G401 (cell line): Measurements from ENCODE around the gene CAP2. TPM values are rescaled to one million over a fixed set of nuclear protein-coding genes. Genes with fewer than 3 reads are reported as not detected.

Source experiments
- DNase-seq: peaks from one replicate; pipeline ENCODE4 v3.0.0-alpha.2; 2015; ENCODE audit warnings: low spot score
- in situ Hi-C: cut with HindIII; loops from 2 replicates; pipeline ENCODE4 v1.10.0; 2016; ENCODE audit warnings: low sequenced_read_pairs, mixed read lengths
- total RNA-seq: library from RNA; depleted of rRNA; stranded (reverse); fragments of >200 nt; shearing (Covaris generic); gene quantifications from 2 replicates; pipeline ENCODE4 v1.2.3, GENCODE V29; 2014; rRNA removed

The CAP2 gene, protein sequence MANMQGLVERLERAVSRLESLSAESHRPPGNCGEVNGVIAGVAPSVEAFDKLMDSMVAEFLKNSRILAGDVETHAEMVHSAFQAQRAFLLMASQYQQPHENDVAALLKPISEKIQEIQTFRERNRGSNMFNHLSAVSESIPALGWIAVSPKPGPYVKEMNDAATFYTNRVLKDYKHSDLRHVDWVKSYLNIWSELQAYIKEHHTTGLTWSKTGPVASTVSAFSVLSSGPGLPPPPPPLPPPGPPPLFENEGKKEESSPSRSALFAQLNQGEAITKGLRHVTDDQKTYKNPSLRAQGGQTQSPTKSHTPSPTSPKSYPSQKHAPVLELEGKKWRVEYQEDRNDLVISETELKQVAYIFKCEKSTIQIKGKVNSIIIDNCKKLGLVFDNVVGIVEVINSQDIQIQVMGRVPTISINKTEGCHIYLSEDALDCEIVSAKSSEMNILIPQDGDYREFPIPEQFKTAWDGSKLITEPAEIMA
- 1.0 and 5.3 TPM in 2 replicates for total RNA-seq

DNA sequence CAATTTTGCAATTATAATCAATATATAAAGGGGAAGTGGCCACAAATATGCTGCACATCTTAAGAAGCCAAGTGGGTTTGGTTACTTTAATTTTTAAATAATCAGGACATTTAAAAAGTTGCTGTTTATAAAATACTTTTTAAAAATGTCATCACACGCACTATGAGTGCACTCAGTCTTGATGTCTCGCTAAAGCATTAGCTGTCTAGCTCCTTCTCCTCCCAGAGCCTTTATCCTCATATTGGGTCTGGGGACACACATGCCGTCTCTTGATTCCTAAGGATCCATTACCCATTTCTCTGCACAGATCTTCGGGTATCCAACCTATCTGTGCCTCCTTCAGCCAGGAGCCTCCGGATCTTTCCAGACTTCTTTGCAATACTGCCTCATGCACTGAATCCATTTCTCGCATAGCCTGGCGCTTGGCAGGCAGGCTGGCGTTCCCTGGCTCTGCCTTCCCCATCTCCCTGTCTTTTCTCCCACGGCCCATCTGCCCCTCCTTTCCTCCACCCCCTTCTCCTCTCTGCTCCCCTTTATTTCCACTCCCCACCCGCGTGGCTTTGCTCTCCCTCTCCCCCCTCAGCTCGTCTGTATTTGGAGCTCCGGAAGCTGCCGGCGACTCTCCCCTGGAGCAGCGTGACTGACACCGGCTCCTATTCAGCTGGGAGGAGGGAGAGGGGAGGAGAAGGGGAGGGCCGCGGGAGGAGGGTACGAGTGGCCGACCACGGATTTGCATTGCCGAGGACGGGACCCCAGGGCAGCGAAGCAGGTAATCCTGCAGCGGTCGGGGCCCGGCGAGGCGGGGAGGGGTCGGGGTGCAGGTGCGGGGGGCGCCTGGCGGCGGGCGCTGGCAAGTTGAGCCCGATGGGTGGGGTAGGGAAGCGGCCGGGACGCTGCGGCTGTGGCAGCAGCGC is at the start of gene CAP2:
Gene CAP2 (plus strand): TSS at position 618 of the 914 bp plus-strand sequence. CDS start 27,961 bp downstream, outside the sequence.
- peak; percentile 95 for DNase-seq
- in situ Hi-C loops: no loop called here

DNA sequence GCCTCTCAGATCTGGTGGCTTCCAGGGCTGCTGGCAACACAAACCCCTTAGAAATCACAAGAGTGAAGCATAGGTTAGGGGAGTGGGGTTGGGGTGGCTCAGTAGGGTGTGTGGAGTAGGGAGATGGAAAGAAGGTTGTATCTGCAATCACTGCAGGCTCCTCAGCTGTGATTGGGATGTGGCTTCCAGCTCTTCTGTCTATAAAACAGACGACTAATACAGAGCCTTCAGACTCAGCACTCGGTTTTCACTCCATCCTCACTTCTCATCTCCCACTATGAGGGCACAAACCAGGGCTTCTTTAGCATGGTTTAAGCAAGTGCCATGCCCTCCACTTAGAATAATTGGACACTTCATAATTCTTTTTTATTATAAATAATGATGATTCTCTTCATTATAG is 46.4 kb upstream of the CAP2 start:
- no peak for DNase-seq
- in situ Hi-C loops: no loop called here

DNA sequence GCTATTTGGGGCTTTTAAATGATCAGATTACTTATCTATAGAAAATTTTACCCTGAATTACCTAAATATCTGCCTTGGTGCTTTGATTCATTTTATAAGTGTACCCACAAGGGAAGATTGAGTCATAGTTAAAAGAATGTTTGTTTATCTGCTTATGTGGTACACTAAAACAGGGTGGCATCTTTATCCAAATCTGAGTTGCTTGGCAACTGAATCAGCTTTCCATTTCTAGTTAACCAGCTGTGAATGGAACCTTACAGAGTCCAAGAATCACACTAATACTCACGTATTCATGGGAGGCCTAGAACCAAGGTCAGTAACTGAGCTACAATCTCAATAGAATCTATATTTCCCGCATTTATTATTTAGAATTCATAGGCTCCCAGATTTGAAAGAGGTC is 44.0 kb upstream of the CAP2 start:
- in situ Hi-C loops: no loop called here

DNA sequence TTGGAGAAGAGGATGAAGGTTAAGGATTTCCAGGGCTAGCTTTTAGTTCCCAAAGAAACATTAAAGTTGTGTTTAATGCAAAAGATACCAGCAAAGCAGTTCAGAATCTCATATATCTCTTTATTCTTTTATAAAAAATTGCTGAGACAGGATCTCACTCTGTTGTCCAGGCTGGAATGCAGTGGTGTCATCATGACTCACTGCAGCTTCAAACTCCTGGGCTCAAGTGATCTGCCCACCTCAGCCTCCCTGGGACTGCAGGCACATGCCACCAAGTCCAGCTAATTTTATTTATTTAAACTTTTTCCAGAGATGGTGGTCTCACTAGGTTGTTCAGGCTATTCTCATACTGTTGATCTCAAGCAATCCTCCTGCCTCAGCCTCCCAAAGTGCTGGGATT is 41.1 kb upstream of the CAP2 start:
- no peak for DNase-seq
- in situ Hi-C loops: no loop called here

More for the DNA sequence above, 44.0 kb upstream of the CAP2 start:
- no peak for DNase-seq

DNA sequence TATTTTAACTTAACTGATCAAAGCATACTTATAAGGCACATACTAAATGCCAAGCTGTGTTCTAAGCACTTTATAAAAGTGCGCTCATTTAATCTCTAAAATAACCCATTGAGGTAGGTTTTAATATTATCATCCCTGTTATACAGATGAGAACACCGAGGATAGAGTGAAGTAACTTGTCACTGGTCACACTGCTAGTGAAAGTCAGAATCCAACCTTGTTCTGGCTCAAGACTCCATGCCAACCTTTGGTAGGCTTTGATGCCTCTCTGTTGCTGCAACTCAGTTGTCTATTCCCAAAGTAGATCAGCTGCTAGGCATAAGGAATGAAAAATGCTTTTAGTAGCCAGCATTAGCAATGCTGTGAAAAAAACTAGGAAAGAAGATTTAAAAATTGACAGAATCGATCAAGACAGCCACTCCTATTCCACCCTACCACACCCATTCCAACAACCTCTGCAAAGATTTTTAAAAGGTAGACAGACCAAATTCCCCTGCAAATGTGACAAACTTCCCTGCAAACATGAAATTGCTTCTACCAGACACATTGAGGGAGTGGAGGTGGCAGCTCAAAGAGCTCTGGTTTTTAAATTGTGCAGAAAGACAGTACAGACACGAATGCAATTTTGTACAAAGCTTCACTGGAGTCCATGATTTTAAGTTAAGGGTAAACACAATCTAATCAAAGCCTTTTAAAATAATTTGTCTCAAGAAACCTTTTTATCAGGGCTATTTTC is 39.8 kb upstream of the CAP2 start:
- DNase-seq: no peak
- in situ Hi-C loops: no loop called here

DNA sequence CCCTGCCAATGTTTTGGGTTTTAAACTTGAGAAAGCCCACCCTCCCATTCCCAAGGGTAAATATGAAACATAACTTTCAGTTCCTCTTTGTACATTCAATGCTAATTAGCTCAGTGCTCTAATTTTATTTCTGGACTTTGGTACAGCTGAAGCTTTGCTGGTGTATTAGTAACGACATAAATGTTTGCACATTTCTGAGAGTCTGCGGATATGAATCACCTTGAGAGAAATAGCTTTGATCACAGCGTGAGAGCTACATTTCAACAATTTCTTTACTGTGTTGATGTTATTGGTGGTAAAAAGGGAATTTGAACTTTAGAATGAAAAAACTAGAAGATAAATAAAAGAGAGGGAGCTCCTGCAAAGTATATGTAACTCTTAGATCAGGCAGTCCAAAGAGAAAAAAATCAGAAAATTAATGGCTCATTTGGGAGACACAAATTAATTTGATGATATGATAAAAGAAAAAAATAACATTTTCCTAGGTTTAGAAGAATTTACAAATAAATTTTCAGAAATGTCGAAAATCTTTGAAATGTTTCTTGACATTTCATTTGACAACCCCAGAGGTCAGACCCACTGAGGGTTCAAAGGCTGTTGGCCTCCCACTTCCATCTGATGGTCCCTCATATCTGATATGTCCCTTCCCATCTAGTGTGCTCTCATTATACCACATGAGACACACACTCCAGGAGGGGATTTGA is 38.5 kb upstream of the CAP2 start:
- in situ Hi-C loops: no loop called here
- DNase-seq: no peak

DNA sequence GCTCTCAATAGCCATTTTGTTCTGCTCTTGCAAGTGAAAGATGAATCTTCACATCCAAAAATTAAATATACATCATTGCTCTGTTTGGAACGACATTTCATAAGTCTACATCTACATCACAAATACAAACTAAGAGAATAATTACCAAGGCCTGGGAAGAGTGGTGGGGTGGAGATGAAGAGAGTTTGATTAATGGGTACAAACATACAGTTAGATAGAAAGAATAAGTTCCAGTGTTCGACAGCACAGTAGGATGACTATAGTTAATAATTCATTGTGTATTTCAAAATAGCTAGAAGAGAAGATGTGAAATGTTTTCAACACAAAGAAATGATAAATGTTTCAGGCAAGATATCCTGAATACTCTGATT is 38.0 kb upstream of the CAP2 start:
- no peak for DNase-seq
- in situ Hi-C loops: no loop called here

DNA sequence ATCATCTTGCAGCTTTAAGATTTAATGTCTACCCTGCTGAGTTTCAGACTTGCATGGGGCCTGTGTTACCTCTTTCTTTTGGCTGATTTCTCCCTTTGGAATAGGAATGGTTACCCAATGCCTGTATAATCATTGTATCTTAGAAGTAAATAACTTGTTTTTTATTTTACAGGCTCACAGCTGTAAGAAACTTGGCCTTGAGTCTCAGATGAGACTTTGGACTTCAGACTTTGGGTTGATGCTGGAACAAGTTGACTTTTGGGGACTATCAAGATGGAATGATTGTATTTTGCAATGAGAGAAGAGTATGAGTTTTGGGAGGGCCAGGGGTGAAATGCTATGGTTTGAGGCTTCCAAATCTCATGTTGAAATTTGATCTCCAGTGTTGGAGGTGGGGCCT is 34.9 kb upstream of the CAP2 start:
- in situ Hi-C loops: no loop called here
- no peak for DNase-seq

DNA sequence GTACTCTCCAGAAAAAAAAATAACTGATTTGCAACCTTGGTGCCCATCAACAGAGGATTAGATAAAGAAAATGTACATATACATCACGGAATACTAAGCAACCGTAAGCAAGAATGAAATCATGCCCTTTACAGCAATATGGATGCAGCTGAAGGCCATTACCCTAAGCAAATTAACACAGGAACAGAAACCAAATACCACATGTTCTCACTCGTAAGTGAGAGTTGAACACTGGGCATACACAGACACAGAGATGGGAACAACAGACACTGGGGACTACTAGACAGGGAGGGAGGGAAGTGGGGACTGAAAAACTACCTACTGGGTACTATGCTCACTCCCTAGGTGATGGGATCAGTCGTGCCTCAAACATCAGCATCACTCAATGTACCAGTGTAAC is 32.8 kb upstream of the CAP2 start:
- DNase-seq: no peak
- in situ Hi-C loops: no loop called here

DNA sequence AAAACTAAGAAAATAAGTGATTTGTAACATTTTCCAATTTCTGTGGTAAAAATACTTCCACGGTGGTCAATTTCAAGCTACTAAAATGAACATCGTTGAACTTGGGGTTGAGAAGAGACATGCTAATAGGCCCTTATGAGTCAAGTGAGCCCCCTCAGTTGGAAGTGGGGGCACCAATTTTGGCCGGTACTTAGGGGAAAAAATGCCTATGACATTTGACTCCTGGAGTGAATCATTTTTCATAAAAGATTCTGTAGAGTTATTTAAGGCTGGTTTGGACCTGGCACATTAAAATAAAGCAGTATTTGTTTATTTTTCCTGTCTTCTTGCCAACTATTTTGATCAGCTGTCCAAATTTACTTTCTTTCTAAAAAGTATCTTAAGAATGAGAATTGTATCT is 32.4 kb upstream of the CAP2 start:
- no peak for DNase-seq
- in situ Hi-C loops: no loop called here

DNA sequence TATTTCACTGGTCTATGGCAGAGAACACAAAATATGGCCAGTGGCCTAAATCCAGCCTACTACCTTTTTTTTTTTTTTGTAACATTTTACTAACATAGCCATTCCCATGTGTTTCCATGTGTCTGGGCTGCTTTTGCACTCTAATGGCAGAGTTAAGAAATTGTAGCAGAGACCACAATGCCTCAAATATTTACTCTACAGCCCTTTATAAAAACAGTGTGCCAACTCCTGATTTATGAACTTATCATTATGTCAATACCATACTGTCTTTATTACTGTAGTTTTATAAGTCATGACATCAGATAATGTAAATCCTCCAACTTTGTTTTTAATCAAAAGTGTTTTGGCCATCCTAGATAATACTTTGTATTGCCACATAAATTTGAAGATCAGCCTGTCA is 27.4 kb upstream of the CAP2 start:
- in situ Hi-C loops: no loop called here
- DNase-seq: no peak

DNA sequence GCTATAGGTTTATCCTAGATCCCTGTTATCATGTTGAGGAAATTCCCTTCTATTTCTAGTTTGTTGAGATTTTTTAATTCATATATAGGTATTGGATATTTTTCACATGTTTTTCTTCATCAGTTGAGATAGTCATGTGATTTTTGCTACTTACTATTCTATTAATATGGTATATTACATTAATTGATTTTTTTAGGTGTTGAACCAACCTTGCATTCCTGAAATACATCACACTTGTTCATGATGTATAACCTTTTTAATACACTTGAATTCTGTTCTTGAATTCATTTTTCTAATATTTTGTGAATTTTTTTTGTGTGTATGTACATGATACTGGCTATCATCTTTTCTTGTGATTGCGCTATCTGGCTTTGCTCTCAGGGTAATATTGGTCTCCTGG is 25.5 kb upstream of the CAP2 start:
- no peak for DNase-seq
- in situ Hi-C loops: no loop called here

DNA sequence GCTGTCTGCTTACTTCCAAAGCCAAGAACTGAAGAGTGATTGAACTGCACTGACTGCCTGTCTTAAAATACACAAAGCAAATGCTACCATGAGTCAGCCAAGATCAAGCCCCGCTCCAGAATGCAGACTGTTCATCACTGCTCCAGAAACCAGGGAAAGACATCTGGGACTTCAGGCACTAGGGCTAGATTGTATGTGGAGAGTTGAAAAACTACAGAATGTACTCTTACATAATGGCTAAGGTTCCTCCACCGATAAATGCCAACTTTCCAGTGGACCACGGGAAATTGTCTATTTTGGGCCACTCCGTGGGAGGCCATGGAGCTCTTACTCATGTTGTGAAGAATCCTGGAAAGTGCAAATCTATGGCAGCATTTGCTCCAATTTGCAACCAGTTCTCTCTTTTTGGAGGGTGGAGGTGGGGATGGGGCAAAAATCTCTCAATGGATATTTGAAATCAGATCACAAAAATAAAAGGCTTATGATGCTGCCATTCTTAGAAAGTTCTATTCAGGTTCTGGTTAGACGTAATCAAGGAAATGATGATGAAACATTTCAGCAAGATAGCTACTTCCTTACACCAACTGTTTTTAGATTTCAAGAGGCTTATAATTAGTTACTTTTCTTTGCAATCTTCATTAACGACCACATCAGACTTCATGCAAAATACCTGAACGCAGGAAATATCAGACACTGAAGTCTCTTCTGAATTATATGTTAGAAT is 11.8 kb upstream of the CAP2 start:
- peak; percentile 54 for DNase-seq

DNA sequence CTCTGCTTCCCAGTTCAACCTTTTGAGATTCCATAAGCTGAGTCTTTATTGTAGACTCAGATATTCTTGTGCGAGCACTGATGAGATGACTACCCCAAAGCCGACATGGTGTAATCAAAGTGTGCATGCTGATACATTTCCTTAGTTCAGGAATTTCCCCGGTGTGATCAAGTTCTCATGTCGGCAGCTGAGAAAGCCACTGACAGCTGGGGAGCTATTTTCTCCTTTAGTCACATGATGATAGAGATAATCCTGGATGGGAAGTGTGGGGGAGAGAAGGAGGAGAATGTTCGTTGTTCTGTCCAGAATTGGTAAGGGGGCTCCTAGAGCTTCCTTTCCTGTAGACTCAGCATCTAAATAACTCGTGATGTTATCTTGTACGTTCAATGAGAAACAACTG is 7.7 kb upstream of the CAP2 start:
- in situ Hi-C loops: no loop called here

More for the DNA sequence above, 11.8 kb upstream of the CAP2 start:
- in situ Hi-C loops: no loop called here

DNA sequence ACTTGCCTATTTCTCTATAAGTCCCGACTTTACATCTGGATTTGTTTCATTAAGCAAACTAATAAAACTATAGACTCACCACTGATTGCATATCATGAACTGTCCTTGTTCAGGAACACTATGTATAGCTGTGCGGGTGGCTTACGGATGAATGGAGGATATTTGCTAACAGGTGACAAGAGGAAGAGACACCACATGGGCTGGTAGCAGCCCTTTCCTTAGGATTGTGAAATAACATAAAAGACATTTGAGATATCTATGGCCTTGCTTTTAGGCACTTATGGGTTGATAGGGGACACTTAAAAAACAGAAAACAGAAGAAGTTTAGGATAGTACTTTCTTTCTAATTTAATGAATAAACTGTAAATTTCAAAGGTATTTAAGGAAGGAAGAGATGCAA is 5.0 kb upstream of the CAP2 start:
- in situ Hi-C loops: no loop called here
- DNase-seq: no peak

More for the DNA sequence above, 7.7 kb upstream of the CAP2 start:
- DNase-seq: no peak

DNA sequence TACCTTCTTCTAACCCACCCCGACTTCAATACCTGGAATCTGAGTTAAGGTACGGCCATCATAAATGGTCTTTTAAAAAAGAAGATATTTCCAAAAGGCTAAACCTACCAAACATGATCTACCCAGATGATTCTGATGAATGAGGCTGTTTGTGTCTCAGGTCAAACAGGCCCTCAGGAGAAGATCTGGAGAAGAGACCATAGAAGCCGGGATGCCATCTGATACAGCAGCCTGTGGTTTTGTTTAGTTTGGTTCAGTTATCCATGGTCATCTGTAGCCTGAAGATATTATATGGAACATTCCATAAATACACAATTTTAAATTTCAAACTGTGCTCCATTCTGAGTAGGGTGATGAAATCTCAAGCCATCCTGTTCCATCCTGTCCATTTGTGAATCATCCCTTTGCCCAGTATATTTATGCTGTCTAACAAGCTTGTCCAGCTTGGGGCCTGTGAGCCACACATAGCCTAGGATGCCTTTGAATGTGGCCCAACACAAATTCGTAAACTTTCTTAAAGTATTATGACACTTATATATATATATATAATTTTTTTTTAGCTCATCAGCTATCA is 4.0 kb upstream of the CAP2 start:
- DNase-seq: no peak
- in situ Hi-C loops: no loop called here

DNA sequence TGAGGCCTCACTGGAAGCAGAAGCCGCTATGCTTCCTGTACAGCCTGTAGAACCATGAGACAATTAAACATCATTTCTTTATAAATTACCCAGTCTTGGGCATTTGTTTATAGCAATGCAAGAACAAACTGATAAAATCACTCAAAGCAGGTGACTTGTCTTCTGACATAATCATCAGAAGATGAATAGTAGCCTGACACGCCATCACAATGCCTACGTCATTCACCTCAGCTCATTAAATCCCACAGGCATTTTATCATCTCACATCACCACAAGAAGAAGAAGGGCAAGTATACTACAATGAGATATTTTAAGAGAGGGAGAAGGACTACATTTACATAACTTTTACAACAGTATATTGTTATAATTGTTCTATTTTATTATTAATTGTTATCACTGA is 3.1 kb upstream of the CAP2 start:
- DNase-seq: no peak
- in situ Hi-C loops: no loop called here

DNA sequence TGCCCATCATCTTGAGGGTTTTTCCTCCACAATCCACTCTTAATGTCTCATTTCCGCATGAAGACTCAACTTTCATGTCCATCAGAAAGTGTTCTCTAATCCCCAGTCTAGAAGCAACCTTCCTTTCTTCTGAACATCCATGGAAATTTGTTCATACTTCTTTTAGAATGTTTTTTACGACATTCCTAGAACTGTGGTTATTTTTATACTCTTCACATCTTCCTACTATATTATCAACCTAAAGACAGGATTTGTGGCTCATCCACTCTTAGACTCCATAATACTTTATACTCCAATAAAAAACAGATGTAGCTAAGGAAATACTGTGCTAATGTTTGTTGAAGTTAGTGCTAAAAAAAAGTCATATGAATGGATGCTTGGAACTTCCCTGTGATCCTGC is 1.4 kb upstream of the CAP2 start:
- in situ Hi-C loops: no loop called here
- no peak for DNase-seq
